Kidney epithelial cell (primary cell): ENCODE results near the gene KCNQ2. TPM values are rescaled to one million over a fixed set of nuclear protein-coding genes. Genes with fewer than 3 reads are reported as not detected.
"Not testable (repeated sequence)": the region's sequence is repeated elsewhere in the genome, so short reads cannot be mapped to it uniquely, and the experiment has no call there.

Source experiments
- DNase-seq: peaks from one replicate; pipeline ENCODE4 v3.0.0-alpha.2; 2010; ENCODE audit warnings: low read depth
- H3K27me3 ChIP-seq: 2 replicates; pipeline ENCODE4 v1.6.0; 2011; ENCODE audit warnings: low read length; ENCODE audit not compliant: control insufficient read depth, insufficient read depth
- H3K36me3 ChIP-seq: 2 replicates; pipeline ENCODE4 v1.5.1; 2011; ENCODE audit warnings: low read length; ENCODE audit not compliant: control insufficient read depth, insufficient read depth
- H3K4me3 ChIP-seq: 2 replicates; pipeline ENCODE4 v1.5.1; 2011; ENCODE audit warnings: low read depth, mild to moderate bottlenecking, control low read depth, low read length
- CTCF ChIP-seq: IDR thresholded peaks from 2 replicates; pipeline ENCODE4 v1.5.1; 2011; ENCODE audit warnings: mild to moderate bottlenecking, moderate library complexity, low read length, control low read depth, inconsistent platforms; ENCODE audit not compliant: insufficient read depth, poor library complexity, severe bottlenecking
- total RNA-seq: library from RNA; depleted of rRNA; stranded (reverse); fragments of >200 nt; gene quantifications from 2 replicates; pipeline ENCODE4 v1.2.3, GENCODE V29; 2015

Gene KCNQ2
- total RNA-seq, 1 donor from 2014 or later, result 0.04 TPM

DNA sequence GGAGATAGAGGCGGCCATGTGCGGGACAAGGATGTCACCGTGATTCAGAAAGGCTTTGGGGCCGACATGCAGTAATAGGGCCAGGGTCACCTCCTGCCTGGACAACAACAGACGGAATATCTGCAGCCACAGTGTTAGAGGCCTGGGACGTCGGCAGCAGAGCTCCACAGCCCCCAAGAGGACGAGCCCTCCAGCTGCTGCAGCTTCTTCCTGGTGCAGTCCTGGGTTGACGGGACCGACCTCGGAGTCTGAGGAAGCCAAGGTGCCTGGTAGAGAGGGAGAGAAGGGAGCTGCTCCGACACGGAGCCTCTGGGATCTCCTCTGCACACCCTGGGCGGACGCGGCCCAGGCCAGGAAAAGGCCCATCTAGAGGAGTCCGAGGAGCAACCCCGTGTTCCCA, 88.1 kb downstream of the KCNQ2 start:
- no peak for TF ChIP-seq CTCF
- DNase-seq, result no peak
- Histone ChIP-seq H3K36me3 (no peaks in the 10 kb centered on the region), H3K27me3 (peaks cover 8% of the 10 kb centered on the region), H3K4me3 (no peak overlapping the region)

- no peak for DNase-seq
- peaks cover 11% of the 10 kb centered on the region for H3K27me3 ChIP-seq
- H3K36me3 ChIP-seq, result no peaks in the 10 kb centered on the region
- TF ChIP-seq CTCF, result no peak
- H3K4me3 ChIP-seq, result no peak overlapping the region
Measured at GRCh38 chr20:63383556-63383955, 88.9 kb downstream of the KCNQ2 start.

GRCh38 chr20:63382551-63383300, 89.7 kb downstream of the KCNQ2 start:
- Histone ChIP-seq H3K4me3 (no peak overlapping the region), H3K27me3 (peaks cover 20% of the 10 kb centered on the region), H3K36me3 (no peaks in the 10 kb centered on the region)
- no peak for TF ChIP-seq CTCF
- DNase-seq, result no peak

GRCh38 chr20:63381781-63382431, 90.5 kb downstream of the KCNQ2 start:
- Histone ChIP-seq H3K27me3 (peaks cover 28% of the 10 kb centered on the region), H3K4me3 (no peak overlapping the region), H3K36me3 (no peaks in the 10 kb centered on the region)
- peak; percentile 95 for TF ChIP-seq CTCF
- DNase-seq, result no peak

- TF ChIP-seq CTCF, result no peak
- Histone ChIP-seq H3K27me3 (peaks cover 35% of the 10 kb centered on the region), H3K4me3 (no peak overlapping the region), H3K36me3 (no peaks in the 10 kb centered on the region)
- DNase-seq, result no peak
Measured at GRCh38 chr20:63380346-63380870, 92.0 kb downstream of the KCNQ2 start.

DNA sequence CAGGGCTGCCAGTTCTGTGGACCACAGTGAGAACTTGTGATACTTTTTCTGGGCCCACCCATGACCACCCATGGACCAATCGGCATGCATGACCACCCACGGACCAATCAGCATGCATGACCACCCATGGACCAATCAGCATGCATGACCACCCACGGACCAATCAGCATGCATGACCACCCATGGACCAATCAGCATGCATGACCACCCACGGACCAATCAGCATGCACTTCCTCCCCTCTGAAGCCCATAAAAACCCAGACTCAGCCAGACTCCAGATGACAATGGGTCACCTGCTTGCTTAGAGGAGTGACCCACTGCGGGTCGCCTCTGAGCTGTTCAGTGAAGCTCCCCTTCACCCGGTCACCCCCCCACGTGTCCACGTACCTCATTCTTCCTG, 92.6 kb downstream of the KCNQ2 start:
- not testable (repeated sequence) for DNase-seq, H3K36me3 ChIP-seq, H3K4me3 ChIP-seq
- peaks cover 38% of the 10 kb centered on the region for H3K27me3 ChIP-seq
